DOHH2 (cell line): ENCODE measurements around the gene MBD3.

ENCODE experiments used
- CTCF ChIP-seq: fragments of 200-600 bp; sonication (generic); IDR thresholded peaks from one replicate; pipeline ENCODE4 v1.5.1; 2014; ENCODE audit warnings: antibody characterized with exemption, mild to moderate bottlenecking, low read depth, low read length; ENCODE audit not compliant: poor library complexity, severe bottlenecking
- EZH2phosphoT487 ChIP-seq: fragments of 200-600 bp; sonication (generic); IDR thresholded peaks from 2 replicates; pipeline ENCODE4 v1.6.1; 2017; ENCODE audit warnings: borderline replicate concordance, mild to moderate bottlenecking, antibody characterized with exemption, low read length, moderate library complexity, mixed read lengths

GRCh38 chr19:1619703-1620102 is 27.0 kb upstream of the MBD3 start:
- TF ChIP-seq CTCF = no peak
- TF ChIP-seq EZH2phosphoT487 = no peak
